ENCODE results near the gene C11orf97.

C11orf97 gene

GRCh38 chr11:94500181-94500580 is 12.1 kb upstream of the C11orf97 start:
- no peaks in the 10 kb centered on the region for H3K4me1 ChIP-seq (ENCODE audit: control insufficient read depth, insufficient read depth, low read length)
- peaks cover 13 to 44% of the 10 kb centered on the region in 2 experiments for H3K36me3 ChIP-seq (ENCODE audit: control insufficient read depth in 2 of 2, insufficient read depth in 1 of 2, low read length in 2 of 2)
- H3K9me3 ChIP-seq (ENCODE audit: control insufficient read depth, insufficient read depth, low read depth, low read length): no peaks in the 10 kb centered on the region
- ChIA-PET POLR2A (no interaction called here), CTCF (interaction anchor here (0.7 kb wide), 1 partner anchor 329 kb away, joined by 3 read pairs; no protein-coding TSS in a partner anchor)
- no peak overlapping the region for H3K4me3 ChIP-seq (ENCODE audit: low read depth, low read length)
- TF ChIP-seq ZBTB7A (tag by site-specific recombination; IDR thresholded peaks at IDR 0.05; ENCODE audit: low read depth): no peak
- no peak for TF ChIP-seq SETDB1 (IDR thresholded peaks at IDR 0.05; ENCODE audit: insufficient read length, low read length)
- no peak for TF ChIP-seq ZSCAN5A (tag by site-specific recombination; IDR thresholded peaks at IDR 0.05)
- TF ChIP-seq, protein P1, sequence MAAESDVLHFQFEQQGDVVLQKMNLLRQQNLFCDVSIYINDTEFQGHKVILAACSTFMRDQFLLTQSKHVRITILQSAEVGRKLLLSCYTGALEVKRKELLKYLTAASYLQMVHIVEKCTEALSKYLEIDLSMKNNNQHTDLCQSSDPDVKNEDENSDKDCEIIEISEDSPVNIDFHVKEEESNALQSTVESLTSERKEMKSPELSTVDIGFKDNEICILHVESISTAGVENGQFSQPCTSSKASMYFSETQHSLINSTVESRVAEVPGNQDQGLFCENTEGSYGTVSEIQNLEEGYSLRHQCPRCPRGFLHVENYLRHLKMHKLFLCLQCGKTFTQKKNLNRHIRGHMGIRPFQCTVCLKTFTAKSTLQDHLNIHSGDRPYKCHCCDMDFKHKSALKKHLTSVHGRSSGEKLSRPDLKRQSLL (tag by site-specific recombination; IDR thresholded peaks at IDR 0.05): no peak
- TF ChIP-seq HOXA7 (CRISPR knock-in tag; IDR thresholded peaks at IDR 0.05; ENCODE audit: borderline replicate concordance): no peak
- no peak overlapping the region for H3K27ac ChIP-seq (ENCODE audit: extremely low read depth, low read depth, low read length)

- peaks cover 11 to 43% of the 10 kb centered on the region in 2 experiments for H3K36me3 ChIP-seq (ENCODE audit: control insufficient read depth in 2 of 2, insufficient read depth in 1 of 2, low read length in 2 of 2)
- POLR2A ChIA-PET: no interaction called here
- TF ChIP-seq, protein P2, sequence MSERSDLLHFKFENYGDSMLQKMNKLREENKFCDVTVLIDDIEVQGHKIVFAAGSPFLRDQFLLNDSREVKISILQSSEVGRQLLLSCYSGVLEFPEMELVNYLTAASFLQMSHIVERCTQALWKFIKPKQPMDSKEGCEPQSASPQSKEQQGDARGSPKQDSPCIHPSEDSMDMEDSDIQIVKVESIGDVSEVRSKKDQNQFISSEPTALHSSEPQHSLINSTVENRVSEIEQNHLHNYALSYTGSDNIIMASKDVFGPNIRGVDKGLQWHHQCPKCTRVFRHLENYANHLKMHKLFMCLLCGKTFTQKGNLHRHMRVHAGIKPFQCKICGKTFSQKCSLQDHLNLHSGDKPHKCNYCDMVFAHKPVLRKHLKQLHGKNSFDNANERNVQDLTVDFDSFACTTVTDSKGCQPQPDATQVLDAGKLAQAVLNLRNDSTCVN (tag by site-specific recombination; optimal IDR thresholded peaks at IDR 0.05): no peak
- TF ChIP-seq ZNF211 (tag by site-specific recombination; IDR thresholded peaks at IDR 0.05; ENCODE audit: low read depth): no peak
- no peak for TF ChIP-seq ZNF138 (tag by site-specific recombination; IDR thresholded peaks at IDR 0.05; ENCODE audit: borderline replicate concordance)
- TF ChIP-seq ZBTB48 (tag by site-specific recombination; IDR thresholded peaks at IDR 0.05): no peak
- no peak for TF ChIP-seq ZNF660 (tag by site-specific recombination; IDR thresholded peaks at IDR 0.05)
- TF ChIP-seq, protein P3, sequence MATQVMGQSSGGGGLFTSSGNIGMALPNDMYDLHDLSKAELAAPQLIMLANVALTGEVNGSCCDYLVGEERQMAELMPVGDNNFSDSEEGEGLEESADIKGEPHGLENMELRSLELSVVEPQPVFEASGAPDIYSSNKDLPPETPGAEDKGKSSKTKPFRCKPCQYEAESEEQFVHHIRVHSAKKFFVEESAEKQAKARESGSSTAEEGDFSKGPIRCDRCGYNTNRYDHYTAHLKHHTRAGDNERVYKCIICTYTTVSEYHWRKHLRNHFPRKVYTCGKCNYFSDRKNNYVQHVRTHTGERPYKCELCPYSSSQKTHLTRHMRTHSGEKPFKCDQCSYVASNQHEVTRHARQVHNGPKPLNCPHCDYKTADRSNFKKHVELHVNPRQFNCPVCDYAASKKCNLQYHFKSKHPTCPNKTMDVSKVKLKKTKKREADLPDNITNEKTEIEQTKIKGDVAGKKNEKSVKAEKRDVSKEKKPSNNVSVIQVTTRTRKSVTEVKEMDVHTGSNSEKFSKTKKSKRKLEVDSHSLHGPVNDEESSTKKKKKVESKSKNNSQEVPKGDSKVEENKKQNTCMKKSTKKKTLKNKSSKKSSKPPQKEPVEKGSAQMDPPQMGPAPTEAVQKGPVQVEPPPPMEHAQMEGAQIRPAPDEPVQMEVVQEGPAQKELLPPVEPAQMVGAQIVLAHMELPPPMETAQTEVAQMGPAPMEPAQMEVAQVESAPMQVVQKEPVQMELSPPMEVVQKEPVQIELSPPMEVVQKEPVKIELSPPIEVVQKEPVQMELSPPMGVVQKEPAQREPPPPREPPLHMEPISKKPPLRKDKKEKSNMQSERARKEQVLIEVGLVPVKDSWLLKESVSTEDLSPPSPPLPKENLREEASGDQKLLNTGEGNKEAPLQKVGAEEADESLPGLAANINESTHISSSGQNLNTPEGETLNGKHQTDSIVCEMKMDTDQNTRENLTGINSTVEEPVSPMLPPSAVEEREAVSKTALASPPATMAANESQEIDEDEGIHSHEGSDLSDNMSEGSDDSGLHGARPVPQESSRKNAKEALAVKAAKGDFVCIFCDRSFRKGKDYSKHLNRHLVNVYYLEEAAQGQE (tag by site-specific recombination; IDR thresholded peaks at IDR 0.05): no peak
- no peak for TF ChIP-seq PRDM6 (tag by site-specific recombination; IDR thresholded peaks at IDR 0.05)
- TF ChIP-seq SP2 (tag by site-specific recombination; IDR thresholded peaks at IDR 0.05): no peak
- no peak for TF ChIP-seq ZNF701 (tag by site-specific recombination; IDR thresholded peaks at IDR 0.05)
- no peak for TF ChIP-seq ZNF449 (tag by site-specific recombination; IDR thresholded peaks at IDR 0.05)
- TF ChIP-seq ZNF239 (tag by site-specific recombination; IDR thresholded peaks at IDR 0.05): no peak
- no peak for TF ChIP-seq MYNN (tag by site-specific recombination; IDR thresholded peaks at IDR 0.05; ENCODE audit: borderline replicate concordance)
- TF ChIP-seq ZNF202 (tag by site-specific recombination; IDR thresholded peaks at IDR 0.05; ENCODE audit: borderline replicate concordance): no peak
- no peak for TF ChIP-seq ZNF140 (tag by site-specific recombination; IDR thresholded peaks at IDR 0.05)
- TF ChIP-seq ZNF501 (tag by site-specific recombination; IDR thresholded peaks at IDR 0.05): no peak
- no peak for TF ChIP-seq ZNF274 (IDR thresholded peaks at IDR 0.05; ENCODE audit: low read length)
- TF ChIP-seq ZNF274 (tag by site-specific recombination; IDR thresholded peaks at IDR 0.05; ENCODE audit: borderline replicate concordance): no peak
- no peak for TF ChIP-seq ZNF311 (tag by site-specific recombination; IDR thresholded peaks at IDR 0.05; ENCODE audit: borderline replicate concordance)
- H3K4me1 ChIP-seq (ENCODE audit: control insufficient read depth, insufficient read depth, low read length): no peaks in the 10 kb centered on the region
- H3K4me3 ChIP-seq (ENCODE audit: low read depth, low read length): no peak overlapping the region
- CTCF ChIA-PET: interaction anchor here (0.5 to 5.0 kb wide), 7 partner anchors 11 to 839 kb away, joined by 3 to 33 read pairs (median 4); no protein-coding TSS in a partner anchor
- no peaks in the 10 kb centered on the region for H3K9me3 ChIP-seq (ENCODE audit: control insufficient read depth, insufficient read depth, low read depth, low read length)
- no peak overlapping the region for H3K27ac ChIP-seq (ENCODE audit: extremely low read depth, low read depth, low read length)
These were observed 10.7 kb upstream of the C11orf97 start for GRCh38 chr11:94501522-94501921.
